GM20000 (cell line): ENCODE measurements around the gene SGTA.
A peak's percentile ranks its signal among the peaks of the same experiment; 100 is the strongest.

Experiments used
- DNase-seq: peaks from one replicate; pipeline ENCODE4 v3.0.0; 2012; ENCODE audit warnings: low spot score
- TF ChIP-seq, protein P1 (sequence below): IDR thresholded peaks from 2 replicates; pipeline ENCODE4 v1.5.1; 2012; ENCODE audit warnings: mild to moderate bottlenecking, control low read depth; ENCODE audit errors: extremely low read depth, missing control alignments

SGTA gene

DNA sequence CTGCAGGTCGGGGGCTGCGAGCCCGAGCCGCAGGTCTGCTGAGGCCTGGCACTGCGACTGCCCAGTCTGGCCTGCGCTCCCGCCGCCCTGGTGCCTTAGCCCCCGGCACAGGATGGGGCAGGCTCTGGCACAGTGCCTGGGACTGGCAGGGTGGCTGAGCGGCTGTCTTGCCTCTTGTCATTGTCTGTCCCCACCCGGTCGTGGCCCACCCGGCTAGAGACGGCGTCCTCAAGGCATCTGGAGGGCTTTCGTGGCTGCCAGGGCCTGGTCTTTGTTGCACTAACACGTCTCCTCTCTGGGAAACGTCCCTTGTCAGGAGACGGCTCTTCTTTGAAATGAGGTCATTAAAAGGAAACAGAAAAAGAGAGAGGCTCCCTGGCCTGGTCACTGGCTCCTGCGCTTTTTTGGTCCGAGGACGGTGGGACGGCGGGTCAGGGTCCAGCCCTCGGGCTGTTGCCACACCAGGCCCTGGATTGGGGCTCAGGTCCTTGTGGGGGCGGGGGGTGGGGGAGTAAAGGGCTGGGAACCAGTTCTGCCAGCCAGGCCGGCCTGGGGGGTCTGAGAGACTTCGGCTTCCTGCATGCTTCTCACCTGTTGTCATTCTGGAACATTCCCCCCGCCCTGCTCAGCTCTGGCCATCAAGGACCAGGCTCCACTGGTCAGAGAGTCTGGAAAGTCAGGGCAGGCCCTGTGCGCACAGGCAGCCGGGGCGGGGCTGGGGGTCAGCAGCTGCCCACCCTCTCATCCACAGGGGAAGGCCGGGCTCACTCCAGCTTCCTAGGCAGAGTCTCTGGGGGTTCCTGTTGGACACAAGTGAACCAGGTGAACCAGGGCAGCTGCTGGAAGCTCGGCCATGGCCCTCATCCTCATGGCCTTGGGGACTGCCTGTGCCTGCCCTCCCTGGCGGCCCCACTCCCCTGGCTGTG, 30.4 kb upstream of the SGTA start:
- TF ChIP-seq, protein P1, sequence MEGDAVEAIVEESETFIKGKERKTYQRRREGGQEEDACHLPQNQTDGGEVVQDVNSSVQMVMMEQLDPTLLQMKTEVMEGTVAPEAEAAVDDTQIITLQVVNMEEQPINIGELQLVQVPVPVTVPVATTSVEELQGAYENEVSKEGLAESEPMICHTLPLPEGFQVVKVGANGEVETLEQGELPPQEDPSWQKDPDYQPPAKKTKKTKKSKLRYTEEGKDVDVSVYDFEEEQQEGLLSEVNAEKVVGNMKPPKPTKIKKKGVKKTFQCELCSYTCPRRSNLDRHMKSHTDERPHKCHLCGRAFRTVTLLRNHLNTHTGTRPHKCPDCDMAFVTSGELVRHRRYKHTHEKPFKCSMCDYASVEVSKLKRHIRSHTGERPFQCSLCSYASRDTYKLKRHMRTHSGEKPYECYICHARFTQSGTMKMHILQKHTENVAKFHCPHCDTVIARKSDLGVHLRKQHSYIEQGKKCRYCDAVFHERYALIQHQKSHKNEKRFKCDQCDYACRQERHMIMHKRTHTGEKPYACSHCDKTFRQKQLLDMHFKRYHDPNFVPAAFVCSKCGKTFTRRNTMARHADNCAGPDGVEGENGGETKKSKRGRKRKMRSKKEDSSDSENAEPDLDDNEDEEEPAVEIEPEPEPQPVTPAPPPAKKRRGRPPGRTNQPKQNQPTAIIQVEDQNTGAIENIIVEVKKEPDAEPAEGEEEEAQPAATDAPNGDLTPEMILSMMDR = no peak
- peak; percentile 22 for DNase-seq

DNA sequence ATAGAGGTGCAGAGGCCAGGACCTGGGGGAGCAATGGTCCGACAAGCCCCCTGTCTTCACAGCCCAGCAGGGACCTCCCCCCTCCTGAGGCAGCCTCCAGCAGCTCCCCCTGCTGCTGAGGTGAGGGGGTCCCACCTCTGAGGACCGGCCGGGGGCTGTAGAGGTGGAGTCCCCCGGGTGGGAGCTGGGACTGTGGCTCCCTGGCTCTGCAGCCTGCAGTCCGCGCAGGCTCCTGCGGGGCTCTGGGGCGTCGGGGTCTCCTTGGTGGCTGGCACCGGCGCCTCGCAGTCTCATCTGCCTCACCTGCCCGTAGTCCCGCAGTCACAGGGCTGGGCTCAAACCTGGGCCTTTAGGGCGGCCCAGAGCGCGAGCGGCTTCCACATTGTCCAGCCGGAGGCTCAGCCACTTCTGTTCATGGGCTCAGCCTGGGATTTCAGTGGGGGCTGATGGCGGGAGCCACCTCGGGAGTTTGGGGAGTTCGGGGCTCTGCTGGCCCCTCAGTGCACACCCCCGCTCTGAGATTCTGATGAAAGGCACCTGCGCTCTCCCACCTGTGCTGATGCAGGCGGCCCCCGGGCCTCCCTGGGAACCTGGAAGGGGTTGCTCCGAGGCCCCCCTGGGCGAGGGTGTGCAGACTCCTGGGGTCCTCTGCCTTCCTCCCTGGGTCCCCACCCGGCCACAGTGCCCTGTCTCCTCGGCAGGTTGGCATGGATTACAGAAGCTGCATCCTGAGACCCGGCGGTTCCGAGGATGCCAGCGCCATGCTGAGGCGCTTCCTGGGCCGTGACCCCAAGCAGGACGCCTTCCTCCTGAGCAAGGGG, 29.6 kb upstream of the SGTA start:
- peak; percentile 22 for DNase-seq
- TF ChIP-seq, protein P1 = no peak

DNA sequence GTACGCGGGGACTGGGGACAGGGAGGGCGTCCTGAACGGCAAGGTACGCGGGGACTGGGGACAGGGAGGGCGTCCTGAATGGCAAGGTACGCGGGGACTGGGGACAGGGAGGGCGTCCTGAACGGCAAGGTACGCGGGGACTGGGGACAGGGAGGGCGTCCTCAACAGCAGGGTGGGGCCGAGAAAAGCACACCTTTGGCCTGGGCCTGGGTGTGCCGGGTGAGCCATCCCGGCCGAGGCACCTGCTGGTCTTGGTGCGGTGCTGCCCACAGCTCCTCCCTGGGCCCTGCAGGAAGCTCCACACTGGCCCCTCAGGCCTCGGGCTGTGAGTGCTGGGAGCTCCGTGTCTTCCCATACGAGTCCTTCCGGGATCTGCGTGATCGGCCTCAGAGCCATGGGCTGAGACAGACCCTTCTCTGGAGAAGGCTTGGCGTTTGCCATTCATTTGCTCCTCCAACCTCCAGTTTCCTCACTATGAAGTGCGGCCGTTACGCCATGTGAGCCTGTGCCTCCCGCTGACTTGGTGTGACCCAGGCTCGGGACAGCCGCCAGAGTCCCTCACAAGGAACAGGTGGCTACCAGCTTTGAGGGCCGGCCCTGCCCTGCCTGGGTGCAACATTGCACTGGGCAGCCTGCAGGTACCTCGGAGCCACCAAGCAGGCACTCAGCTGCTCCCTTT, 28.8 kb upstream of the SGTA start:
- TF ChIP-seq, protein P1 = no peak
- DNase-seq = no peak

DNA sequence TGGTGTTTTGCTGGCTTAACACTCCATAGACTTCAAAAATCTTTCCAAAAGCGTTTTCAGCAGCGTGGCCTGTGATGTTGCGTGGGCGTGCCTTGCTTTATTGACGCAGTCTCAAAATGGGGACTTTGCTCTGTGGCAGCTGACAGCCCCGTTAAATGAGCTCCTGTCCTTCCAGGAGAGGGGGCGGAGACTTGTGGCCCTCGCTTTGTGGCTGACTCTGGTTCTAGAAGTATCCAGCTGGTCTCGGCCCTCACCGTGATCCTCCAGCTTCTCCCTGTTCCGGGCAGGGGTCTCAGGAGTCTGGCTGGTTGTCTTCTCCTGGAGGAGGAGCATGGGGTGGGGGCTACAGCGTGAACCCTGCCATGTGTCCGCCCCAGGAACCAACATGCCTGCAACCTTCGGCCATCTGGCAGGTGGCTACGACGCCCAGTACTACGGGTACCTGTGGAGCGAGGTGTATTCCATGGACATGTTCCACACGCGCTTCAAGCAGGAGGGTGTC, 28.2 kb upstream of the SGTA start:
- TF ChIP-seq, protein P1 = no peak

DNA sequence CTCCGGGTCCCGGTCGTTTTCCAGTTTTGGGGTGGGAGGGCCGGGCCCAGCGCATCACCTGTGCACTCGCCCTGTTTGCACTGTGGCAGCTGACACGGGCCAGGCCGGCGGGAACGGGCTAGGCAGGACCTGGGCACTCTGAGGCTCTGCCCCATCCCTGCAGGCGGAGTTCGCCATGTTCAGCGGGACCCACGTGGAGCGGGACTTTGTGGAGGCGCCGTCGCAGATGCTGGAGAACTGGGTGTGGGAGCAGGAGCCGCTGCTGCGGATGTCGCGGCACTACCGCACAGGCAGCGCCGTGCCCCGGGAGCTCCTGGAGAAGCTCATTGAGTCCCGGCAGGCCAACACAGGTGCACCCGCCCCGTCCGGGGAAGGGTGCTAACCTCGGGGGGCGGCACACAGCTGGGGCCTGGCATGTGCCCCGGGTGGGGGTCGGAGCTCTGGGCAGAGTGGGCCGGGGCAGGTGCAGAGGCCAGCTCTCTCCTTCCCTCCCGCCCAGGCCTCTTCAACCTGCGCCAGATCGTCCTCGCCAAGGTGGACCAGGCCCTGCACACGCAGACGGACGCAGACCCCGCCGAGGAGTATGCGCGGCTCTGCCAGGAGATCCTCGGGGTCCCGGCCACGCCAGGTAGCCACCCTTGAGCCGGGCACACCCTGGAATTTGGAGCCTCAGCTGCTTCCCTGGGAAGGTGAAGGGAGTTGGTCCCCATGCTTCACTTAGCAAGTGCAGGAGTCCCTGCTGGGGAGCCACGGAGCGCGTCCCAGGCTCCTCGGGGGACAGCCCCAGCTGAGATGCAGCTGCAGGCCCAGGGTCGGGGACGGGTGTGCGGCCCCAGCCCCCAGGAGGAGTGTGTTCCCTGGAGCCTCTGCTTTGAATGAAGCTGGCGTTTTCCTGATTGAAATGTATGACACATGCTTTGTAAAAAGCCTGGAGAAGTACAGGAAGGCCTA, 27.3 kb upstream of the SGTA start:
- peak; percentile 28 for DNase-seq
- TF ChIP-seq, protein P1 = no peak

More for the DNA sequence above, 28.2 kb upstream of the SGTA start:
- DNase-seq = peak; percentile 37

DNA sequence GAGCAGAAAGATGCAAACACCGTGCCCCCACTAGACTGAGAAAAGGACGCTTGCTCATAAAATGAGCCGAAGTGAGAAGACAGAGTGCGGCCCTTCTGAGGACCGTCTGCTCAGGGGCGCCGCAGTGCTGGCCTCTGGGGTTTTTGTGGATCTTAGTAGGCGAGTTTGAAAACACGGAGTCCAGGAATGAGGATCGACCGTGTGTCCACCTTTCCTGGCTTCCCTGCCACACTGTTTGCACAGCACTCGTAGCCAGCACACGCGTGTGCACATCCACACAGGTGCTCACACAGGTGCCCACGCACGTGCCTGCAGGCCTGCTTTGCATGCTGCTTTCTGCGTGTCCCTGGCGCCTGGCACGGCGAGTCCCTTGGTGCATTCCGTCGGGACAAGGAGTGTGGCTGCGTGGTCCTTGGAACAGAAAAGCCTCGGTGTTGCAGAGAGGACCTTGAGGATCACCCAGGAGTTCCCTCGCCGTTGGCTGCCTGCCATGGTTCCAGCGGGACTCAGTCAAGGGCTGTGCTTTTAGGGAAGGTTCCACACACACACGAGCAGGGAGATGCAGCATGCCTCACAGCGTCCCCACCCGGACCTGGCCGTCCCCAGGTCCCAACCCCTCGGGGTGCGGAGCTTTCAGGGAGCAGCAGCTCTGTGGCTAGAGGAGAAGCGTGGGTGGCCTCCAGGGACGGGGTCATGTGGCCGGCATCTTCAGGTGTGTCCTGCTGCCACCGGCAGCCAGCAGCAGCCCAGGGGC, 26.5 kb upstream of the SGTA start:
- DNase-seq = peak; percentile 12
- TF ChIP-seq, protein P1 = no peak
